HepG2 (cell line): Measurements from ENCODE around the gene PREX1. TPM values are rescaled to one million over a fixed set of nuclear protein-coding genes. Genes with fewer than 3 reads are reported as not detected.

ENCODE experiments used
- FOSL2 ChIP-seq: sonication (generic); formaldehyde crosslinking; IDR thresholded peaks from 2 replicates; pipeline ENCODE4 v1.4.0; 2020; ENCODE audit warnings: missing genetic modification reagents
- HNF4A ChIP-seq: sonication (generic); formaldehyde crosslinking; IDR thresholded peaks from 2 replicates; pipeline ENCODE4 v1.4.0; 2020; ENCODE audit warnings: missing genetic modification reagents
- HNRNPLL ChIP-seq: fragments of 200-400 bp; formaldehyde crosslinking; IDR thresholded peaks from 2 replicates; pipeline ENCODE4 v1.6.1; 2017; ENCODE audit warnings: mild to moderate bottlenecking, low read depth, low read length; ENCODE audit not compliant: poor library complexity, severe bottlenecking
- SAFB2 ChIP-seq: sonication (generic); formaldehyde crosslinking; IDR thresholded peaks from 2 replicates; pipeline ENCODE4 v1.5.1; 2020; ENCODE audit warnings: missing genetic modification reagents, low read depth, mild to moderate bottlenecking, borderline replicate concordance
- THYN1 ChIP-seq: sonication (generic); formaldehyde crosslinking; IDR thresholded peaks from 2 replicates; pipeline ENCODE4 v1.8.1; 2023; ENCODE audit warnings: low read depth, mild to moderate bottlenecking, moderate library complexity, missing genetic modification reagents, borderline replicate concordance
- ZNF24 ChIP-seq: fragments of 450-650 bp; IDR thresholded peaks from 2 replicates; pipeline ENCODE4 v1.6.1; 2017; ENCODE audit warnings: antibody characterized with exemption, mild to moderate bottlenecking
- polyA plus RNA-seq, 8 experiments: library from polyadenylated mRNA; depleted of rRNA in 3 of 8; stranded (reverse) in 7 of 8; unstranded in 1 of 8; fragments of >200 nt; fragmentation: Illumina TruSeq in 4 of 8; extraction: Trizol in 4 of 8; gene quantifications; 2 replicates each; pipeline versions ENCODE4 v1.2.1 to v1.2.3, GENCODE V29; 2011 to 2016; ENCODE audit warnings: low read depth in 4 of 8, missing spikeins in 1 of 8, mixed read lengths in 1 of 8; ENCODE audit not compliant: insufficient read depth in 1 of 8
- total RNA-seq, 5 experiments: library from RNA; depleted of rRNA; stranded (reverse); fragments of >200 nt; fragmentation: Illumina TruSeq; extraction: Trizol; gene quantifications; 2 replicates each; pipeline ENCODE4 v1.2.3, GENCODE V29; 2016; ENCODE audit warnings: low read depth in 1 of 5
- TF ChIP-seq, protein P1 (sequence below): sonication (generic); formaldehyde crosslinking; IDR thresholded peaks from 2 replicates; pipeline ENCODE4 v1.4.0; 2020; ENCODE audit warnings: mild to moderate bottlenecking, missing genetic modification reagents, borderline replicate concordance
- TF ChIP-seq, protein P2 (sequence below): sonication (generic); formaldehyde crosslinking; IDR thresholded peaks from 2 replicates; pipeline ENCODE4 v1.9.0; 2021; ENCODE audit warnings: mild to moderate bottlenecking, missing genetic modification reagents
- TF ChIP-seq, protein P3 (sequence below): sonication (generic); formaldehyde crosslinking; IDR thresholded peaks from 2 replicates; pipeline ENCODE4 v1.4.0; 2020; ENCODE audit warnings: missing genetic modification reagents

PREX1 gene
- total and polyA plus RNA-seq, 2 of the 13 experiments (the other 11 are each of a cell fraction or from before 2014, with no cell fraction given), result 0.02 to 0.04 TPM

DNA sequence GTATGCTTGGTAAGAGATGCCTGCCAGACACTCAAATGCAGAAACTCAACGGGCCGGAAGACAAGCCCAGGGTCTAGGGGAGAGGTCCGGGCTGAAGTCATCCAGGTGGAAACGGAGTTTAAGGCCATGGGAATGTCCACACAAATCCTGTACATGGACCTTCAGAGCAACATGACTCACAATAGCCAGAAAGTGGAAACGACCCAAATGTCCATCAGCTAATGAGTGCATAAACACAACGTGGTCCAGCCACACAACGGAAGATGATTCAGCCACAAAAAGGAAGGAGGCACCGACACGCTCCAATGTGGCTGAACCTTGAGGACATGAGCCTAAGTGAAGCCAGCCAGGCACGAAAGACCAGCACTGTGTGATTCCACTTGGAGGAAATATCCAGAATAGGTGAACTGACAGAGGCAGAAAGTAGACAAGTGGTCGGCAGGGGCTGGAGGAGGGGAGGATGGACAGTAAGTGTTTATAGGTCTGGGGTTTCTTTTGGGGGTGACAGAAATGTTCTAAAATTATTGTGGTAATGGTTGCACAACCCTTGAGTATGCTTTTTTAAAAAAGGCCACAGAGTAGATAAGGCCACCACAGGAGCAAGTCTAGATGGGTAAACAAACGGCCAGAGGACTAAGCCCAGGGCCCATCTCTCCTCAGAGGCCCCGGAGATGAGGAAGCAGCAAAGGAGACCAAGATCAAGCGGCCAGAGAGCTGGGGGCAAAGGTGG is 105.6 kb downstream of the PREX1 start (continued):
- TF ChIP-seq, protein P1, sequence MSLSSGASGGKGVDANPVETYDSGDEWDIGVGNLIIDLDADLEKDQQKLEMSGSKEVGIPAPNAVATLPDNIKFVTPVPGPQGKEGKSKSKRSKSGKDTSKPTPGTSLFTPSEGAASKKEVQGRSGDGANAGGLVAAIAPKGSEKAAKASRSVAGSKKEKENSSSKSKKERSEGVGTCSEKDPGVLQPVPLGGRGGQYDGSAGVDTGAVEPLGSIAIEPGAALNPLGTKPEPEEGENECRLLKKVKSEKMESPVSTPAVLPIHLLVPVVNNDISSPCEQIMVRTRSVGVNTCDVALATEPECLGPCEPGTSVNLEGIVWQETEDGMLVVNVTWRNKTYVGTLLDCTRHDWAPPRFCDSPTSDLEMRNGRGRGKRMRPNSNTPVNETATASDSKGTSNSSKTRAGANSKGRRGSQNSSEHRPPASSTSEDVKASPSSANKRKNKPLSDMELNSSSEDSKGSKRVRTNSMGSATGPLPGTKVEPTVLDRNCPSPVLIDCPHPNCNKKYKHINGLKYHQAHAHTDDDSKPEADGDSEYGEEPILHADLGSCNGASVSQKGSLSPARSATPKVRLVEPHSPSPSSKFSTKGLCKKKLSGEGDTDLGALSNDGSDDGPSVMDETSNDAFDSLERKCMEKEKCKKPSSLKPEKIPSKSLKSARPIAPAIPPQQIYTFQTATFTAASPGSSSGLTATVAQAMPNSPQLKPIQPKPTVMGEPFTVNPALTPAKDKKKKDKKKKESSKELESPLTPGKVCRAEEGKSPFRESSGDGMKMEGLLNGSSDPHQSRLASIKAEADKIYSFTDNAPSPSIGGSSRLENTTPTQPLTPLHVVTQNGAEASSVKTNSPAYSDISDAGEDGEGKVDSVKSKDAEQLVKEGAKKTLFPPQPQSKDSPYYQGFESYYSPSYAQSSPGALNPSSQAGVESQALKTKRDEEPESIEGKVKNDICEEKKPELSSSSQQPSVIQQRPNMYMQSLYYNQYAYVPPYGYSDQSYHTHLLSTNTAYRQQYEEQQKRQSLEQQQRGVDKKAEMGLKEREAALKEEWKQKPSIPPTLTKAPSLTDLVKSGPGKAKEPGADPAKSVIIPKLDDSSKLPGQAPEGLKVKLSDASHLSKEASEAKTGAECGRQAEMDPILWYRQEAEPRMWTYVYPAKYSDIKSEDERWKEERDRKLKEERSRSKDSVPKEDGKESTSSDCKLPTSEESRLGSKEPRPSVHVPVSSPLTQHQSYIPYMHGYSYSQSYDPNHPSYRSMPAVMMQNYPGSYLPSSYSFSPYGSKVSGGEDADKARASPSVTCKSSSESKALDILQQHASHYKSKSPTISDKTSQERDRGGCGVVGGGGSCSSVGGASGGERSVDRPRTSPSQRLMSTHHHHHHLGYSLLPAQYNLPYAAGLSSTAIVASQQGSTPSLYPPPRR (CRISPR knock-in tag), result 0 out of 2 replicates have a peak, but pooled peaks have one; percentile 1
- TF ChIP-seq HNF4A (CRISPR knock-in tag), result peak; percentile 8; the same call in 1 of the 2 replicates
- TF ChIP-seq FOSL2 (CRISPR knock-in tag), result peak; percentile 49
- TF ChIP-seq, protein P2, sequence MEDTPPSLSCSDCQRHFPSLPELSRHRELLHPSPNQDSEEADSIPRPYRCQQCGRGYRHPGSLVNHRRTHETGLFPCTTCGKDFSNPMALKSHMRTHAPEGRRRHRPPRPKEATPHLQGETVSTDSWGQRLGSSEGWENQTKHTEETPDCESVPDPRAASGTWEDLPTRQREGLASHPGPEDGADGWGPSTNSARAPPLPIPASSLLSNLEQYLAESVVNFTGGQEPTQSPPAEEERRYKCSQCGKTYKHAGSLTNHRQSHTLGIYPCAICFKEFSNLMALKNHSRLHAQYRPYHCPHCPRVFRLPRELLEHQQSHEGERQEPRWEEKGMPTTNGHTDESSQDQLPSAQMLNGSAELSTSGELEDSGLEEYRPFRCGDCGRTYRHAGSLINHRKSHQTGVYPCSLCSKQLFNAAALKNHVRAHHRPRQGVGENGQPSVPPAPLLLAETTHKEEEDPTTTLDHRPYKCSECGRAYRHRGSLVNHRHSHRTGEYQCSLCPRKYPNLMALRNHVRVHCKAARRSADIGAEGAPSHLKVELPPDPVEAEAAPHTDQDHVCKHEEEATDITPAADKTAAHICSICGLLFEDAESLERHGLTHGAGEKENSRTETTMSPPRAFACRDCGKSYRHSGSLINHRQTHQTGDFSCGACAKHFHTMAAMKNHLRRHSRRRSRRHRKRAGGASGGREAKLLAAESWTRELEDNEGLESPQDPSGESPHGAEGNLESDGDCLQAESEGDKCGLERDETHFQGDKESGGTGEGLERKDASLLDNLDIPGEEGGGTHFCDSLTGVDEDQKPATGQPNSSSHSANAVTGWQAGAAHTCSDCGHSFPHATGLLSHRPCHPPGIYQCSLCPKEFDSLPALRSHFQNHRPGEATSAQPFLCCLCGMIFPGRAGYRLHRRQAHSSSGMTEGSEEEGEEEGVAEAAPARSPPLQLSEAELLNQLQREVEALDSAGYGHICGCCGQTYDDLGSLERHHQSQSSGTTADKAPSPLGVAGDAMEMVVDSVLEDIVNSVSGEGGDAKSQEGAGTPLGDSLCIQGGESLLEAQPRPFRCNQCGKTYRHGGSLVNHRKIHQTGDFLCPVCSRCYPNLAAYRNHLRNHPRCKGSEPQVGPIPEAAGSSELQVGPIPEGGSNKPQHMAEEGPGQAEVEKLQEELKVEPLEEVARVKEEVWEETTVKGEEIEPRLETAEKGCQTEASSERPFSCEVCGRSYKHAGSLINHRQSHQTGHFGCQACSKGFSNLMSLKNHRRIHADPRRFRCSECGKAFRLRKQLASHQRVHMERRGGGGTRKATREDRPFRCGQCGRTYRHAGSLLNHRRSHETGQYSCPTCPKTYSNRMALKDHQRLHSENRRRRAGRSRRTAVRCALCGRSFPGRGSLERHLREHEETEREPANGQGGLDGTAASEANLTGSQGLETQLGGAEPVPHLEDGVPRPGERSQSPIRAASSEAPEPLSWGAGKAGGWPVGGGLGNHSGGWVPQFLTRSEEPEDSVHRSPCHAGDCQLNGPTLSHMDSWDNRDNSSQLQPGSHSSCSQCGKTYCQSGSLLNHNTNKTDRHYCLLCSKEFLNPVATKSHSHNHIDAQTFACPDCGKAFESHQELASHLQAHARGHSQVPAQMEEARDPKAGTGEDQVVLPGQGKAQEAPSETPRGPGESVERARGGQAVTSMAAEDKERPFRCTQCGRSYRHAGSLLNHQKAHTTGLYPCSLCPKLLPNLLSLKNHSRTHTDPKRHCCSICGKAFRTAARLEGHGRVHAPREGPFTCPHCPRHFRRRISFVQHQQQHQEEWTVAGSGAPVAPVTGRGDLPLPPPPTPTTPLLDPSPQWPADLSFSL (CRISPR knock-in tag), result peak; percentile 82; the same call in 1 of the 2 replicates
- TF ChIP-seq ZNF24, result no peak
- no peak for TF ChIP-seq THYN1 (CRISPR knock-in tag)
- TF ChIP-seq HNRNPLL, result no peak
- TF ChIP-seq SAFB2 (CRISPR knock-in tag), result 0 out of 2 replicates have a peak, but pooled peaks have one; percentile 54
- TF ChIP-seq, protein P3, sequence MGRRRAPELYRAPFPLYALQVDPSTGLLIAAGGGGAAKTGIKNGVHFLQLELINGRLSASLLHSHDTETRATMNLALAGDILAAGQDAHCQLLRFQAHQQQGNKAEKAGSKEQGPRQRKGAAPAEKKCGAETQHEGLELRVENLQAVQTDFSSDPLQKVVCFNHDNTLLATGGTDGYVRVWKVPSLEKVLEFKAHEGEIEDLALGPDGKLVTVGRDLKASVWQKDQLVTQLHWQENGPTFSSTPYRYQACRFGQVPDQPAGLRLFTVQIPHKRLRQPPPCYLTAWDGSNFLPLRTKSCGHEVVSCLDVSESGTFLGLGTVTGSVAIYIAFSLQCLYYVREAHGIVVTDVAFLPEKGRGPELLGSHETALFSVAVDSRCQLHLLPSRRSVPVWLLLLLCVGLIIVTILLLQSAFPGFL (CRISPR knock-in tag), result 0 out of 2 replicates have a peak, but pooled peaks have one; percentile 32
